Fibroblast of villous mesenchyme (primary cell): Measurements from ENCODE around the gene TMEM207. TPM values are rescaled to one million over a fixed set of nuclear protein-coding genes. Genes with fewer than 3 reads are reported as not detected.

Experiments
- DNase-seq: peaks from one replicate; pipeline ENCODE4 v3.0.0-alpha.2; 2010; ENCODE audit warnings: low read depth
- H3K4me3 ChIP-seq: 2 replicates; pipeline ENCODE4 v1.5.1; 2011; ENCODE audit warnings: low read depth, mild to moderate bottlenecking, low read length
- total RNA-seq: library from RNA; depleted of rRNA; stranded (reverse); fragments of >200 nt; gene quantifications from 2 replicates; pipeline ENCODE4 v1.2.3, GENCODE V29; 2012
- TF ChIP-seq, protein P1 (sequence below): IDR thresholded peaks from 2 replicates; pipeline ENCODE4 v1.5.1; 2012; ENCODE audit warnings: low read depth, mild to moderate bottlenecking, low read length; ENCODE audit not compliant: insufficient read depth

TMEM207 gene
- total RNA-seq, 1 donor, result not detected

DNA sequence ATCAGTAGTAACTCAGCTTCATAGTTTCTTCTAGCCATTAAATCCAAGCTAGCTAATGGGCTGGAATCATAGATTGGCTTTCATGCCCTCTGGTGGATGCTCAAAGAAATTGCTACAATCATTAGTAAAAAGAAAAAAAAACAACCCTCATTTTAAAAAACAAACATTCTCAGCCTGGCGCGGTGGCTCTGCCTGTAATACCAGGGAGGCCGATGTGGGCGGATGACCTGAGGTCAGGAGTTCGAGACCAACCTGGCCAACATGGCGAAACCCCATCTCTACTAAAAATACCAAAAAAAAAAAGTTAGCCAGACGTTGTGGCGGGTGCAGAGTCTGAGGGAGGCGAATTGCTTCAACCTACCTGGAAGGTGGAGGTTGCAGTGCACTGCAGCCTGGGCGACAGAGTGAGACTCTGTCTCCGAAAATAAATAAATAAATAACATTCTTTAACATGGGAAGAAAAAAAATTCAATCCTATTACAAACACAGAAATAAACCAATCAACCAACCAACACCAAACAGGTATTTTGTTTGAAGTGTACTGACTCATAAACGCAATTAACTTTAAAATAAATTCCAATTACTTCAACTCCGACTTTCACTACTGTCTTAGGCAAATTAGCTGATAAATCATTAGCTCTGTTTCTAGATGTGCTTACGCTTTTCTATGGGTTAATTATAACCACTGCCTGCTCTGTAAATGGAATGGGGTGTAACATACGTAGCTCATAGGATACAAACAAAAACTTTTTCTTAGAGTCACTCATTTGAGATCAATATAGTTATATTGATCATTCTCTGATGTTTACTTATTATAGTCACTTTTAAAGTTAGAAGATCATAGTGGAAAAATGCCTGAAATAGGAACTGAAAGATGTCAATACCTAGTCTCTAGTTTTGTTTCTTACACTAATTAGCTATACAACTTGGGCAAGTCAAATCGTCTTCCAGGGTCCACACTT is 24.9 kb downstream of the TMEM207 start:
- no peak overlapping the region for H3K4me3 ChIP-seq
- DNase-seq, result peak; percentile 72
- TF ChIP-seq, protein P1, sequence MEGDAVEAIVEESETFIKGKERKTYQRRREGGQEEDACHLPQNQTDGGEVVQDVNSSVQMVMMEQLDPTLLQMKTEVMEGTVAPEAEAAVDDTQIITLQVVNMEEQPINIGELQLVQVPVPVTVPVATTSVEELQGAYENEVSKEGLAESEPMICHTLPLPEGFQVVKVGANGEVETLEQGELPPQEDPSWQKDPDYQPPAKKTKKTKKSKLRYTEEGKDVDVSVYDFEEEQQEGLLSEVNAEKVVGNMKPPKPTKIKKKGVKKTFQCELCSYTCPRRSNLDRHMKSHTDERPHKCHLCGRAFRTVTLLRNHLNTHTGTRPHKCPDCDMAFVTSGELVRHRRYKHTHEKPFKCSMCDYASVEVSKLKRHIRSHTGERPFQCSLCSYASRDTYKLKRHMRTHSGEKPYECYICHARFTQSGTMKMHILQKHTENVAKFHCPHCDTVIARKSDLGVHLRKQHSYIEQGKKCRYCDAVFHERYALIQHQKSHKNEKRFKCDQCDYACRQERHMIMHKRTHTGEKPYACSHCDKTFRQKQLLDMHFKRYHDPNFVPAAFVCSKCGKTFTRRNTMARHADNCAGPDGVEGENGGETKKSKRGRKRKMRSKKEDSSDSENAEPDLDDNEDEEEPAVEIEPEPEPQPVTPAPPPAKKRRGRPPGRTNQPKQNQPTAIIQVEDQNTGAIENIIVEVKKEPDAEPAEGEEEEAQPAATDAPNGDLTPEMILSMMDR, result peak; percentile 71

DNA sequence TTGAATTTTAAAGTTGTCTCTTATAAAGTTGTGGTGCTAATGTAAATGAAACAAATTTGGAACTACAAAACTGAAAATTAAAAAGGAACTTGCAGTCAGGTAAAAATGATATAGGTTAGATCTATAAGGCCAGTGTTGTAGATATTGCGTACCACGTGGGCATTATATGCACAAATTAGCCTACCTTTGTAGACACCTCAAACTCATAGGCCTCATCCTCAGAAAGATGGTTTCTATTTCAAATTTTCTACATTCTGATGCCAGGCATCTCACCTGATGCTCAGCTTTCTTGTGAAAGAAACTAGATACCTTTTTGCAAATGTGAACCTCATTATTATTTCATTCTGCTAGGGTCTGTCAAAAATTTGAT is 25.6 kb downstream of the TMEM207 start:
- no peak for DNase-seq
- TF ChIP-seq, protein P1, result no peak
- H3K4me3 ChIP-seq, result no peak overlapping the region

DNA sequence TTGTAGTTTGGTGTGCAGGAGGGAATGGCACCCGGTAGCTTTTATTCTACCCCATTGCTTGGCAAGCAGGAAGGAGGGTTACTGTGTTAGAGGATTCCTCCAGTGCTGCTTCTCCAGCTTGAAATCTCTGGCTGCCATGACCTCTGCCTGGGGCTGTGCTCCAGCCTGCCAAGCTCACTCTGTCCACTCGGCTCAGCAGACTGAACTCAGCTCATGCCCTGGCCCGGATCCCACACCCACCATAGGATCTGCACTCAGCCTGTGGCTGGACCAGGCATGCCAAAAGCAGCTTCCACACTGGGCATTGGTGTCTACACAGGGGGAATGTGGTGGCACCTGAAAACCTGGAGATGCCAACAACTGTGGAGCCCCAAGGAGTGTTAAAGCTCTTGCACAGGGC is 35.4 kb downstream of the TMEM207 start:
- no peak overlapping the region for H3K4me3 ChIP-seq
- DNase-seq, result no peak
- TF ChIP-seq, protein P1, result no peak

DNA sequence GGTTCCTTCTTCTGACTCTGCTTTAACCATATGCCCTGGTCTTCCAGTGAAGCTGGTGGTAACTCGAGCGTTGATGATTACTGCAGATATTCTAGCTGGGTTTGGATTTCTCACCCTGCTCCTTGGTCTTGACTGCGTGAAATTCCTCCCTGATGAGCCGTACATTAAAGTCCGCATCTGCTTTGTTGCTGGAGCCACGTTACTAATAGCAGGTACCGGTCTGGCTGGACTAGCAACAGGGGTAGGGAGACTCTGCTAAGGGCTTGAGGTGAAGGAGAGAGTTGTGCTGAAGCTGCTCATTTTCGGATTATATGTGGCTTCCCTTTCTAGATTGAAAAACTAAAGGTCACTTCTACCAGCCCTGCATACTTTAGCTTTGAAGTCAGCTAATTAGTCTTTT is 45.0 kb downstream of the TMEM207 start:
- DNase-seq, result no peak

DNA sequence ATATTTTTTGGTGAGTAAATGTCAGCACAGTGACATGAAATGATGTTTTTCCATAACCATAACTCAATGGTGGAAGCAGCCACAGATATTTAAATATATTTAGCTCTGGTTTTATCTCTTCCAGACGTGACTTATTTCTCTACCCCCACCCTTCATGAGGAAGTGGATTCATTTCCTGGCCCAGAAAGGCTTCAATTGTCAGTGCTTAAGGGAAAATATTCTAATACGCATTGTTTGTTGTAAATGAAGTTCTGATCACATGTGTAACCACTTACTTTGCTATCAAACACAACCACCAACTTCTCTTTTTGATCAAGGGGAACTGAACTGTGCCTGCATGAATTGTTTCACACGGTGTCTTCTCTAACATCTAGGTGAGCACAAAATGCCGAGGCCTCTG is 47.7 kb downstream of the TMEM207 start:
- TF ChIP-seq, protein P1, result no peak
- DNase-seq, result no peak

More for the DNA sequence above, 45.0 kb downstream of the TMEM207 start:
- TF ChIP-seq, protein P1, result no peak
- H3K4me3 ChIP-seq, result no peak overlapping the region

DNA sequence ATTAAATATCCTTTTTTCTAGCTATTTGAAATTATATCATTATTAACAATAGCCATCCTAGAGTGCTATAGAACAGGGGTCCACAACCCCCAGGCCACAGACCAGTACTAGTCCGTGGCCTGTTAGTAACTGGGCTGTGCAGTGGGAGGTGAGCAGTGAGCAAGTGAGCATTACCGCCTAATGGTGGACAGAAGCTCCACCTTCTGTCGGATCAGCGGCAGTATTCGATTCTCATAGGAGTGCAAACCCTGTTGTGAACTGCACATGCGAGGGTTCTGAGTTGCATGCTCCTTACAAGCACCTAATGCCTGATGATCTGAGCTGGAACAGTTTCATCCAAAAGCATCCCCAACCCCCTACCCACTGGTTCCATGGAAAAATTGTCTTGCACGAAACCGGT is 50.0 kb downstream of the TMEM207 start:
- H3K4me3 ChIP-seq, result no peak overlapping the region
- TF ChIP-seq, protein P1, result no peak

More for the DNA sequence above, 47.7 kb downstream of the TMEM207 start:
- no peak overlapping the region for H3K4me3 ChIP-seq

More for the DNA sequence above, 50.0 kb downstream of the TMEM207 start:
- no peak for DNase-seq
